Activated CD4-positive, alpha-beta memory T cell treated with anti-CD3 and anti-CD28 coated beads, Interleukin-2, amount 10 ng/mL, durations not matched to agents 7 days and 5 days (primary cell): Measurements from ENCODE around the gene RBM10. TPM values are rescaled to one million over a fixed set of nuclear protein-coding genes. Genes with fewer than 3 reads are reported as not detected.

ENCODE experiments used
- CTCF ChIA-PET: fragments of 350-600 bp; sonication (Branson Sonifier 250); formaldehyde crosslinking; loops from one replicate; lab custom pipeline; 2021; ENCODE audit warnings: antibody characterized with exemption, inconsistent platforms; lab: Charles Lee
- POLR2A ChIA-PET: fragments of 350-600 bp; sonication (Branson Sonifier 250); formaldehyde crosslinking; loops from one replicate; lab custom pipeline; 2021; ENCODE audit warnings: antibody characterized with exemption; lab: Charles Lee
- DNase-seq: peaks from one replicate; pipeline ENCODE4 v3.0.0-alpha.2; 2020
- H3K27ac Mint-ChIP-seq: one replicate; pipeline ENCODE4 v1.8.0; 2021; ENCODE audit warnings: mild to moderate bottlenecking, mixed read lengths
- H3K27me3 Mint-ChIP-seq: one replicate; pipeline ENCODE4 v1.8.0; 2021; ENCODE audit warnings: mixed read lengths
- H3K36me3 Mint-ChIP-seq: one replicate; pipeline ENCODE4 v1.8.0; 2021; ENCODE audit warnings: low read depth, mixed read lengths
- H3K4me1 Mint-ChIP-seq: one replicate; pipeline ENCODE4 v1.8.0; 2021; ENCODE audit warnings: mixed read lengths
- H3K4me3 Mint-ChIP-seq: one replicate; pipeline ENCODE4 v1.8.0; 2021; ENCODE audit warnings: mild to moderate bottlenecking, mixed read lengths
- H3K9me3 Mint-ChIP-seq: one replicate; pipeline ENCODE4 v1.8.0; 2021; ENCODE audit warnings: mixed read lengths
- total RNA-seq, 2 experiments: library from RNA; stranded (reverse); gene quantifications; one replicate each; pipeline ENCODE4 v1.2.3, GENCODE V29; 2021

The RBM10 gene
- total RNA-seq, 2 experiments from 2014 or later, result 55.3 to 57.0 TPM

DNA sequence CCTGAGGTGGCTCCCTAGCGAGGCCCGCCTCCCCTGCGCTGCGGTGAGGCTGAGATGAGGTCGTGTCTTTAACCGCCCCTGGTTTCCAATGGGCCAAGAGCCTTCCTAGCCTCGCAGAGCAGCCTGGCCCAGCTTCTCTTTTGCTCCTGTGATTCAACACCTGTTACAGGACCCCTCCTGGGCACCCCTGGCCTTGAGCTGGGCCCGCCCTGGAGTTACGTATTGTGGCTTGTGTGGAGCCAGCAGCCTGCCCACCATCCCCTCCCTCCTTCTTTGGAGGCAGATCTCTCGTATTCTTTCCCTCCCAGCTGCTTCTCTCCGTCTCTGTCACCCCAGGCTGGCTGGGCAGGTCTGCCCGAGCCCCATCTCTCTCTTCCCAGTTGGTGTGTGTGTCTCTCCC is 29.4 kb downstream of the RBM10 start:
- Mint-ChIP-seq H3K27ac (no peak overlapping the region), H3K27me3 (no peaks in the 10 kb centered on the region), H3K36me3 (peaks cover 38% of the 10 kb centered on the region), H3K4me1 (no peaks in the 10 kb centered on the region), H3K4me3 (no peak overlapping the region), H3K9me3 (no peaks in the 10 kb centered on the region)
- ChIA-PET CTCF (no interaction called here), POLR2A (no interaction called here)
- DNase-seq, result no peak

DNA sequence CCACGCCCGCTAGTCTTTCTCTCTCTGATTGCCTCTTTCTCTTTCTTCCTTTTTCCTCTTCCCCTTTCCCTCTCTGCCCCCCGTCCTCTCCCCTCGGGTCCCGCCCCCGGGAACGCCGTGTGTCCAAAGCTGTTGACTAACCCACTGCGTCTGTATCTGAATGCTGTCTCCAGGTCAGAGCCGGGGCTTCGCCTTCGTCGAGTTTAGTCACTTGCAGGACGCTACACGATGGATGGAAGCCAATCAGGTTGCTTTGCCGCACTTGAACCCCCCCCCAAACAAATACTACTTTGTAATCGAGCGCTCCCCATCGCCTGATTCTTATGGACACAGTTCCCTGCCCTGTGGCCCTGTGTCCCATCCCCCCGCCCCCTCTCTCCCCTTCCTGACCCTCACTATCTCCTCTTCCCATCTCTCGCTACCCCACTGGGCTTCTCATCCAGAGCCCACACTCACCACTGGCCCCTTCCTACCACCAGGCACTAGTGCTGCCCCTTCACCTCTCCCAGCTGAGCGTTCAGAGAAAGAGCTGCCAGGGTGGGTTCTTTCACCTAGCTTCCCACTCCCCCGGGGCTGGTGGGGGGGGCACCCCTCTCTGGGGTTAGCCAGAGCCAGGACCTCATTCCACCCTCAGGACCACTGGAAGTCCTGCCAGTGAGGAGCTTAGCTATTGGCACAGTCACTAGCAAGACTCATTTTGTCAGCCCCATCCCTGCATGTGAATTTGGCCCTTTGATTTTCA is 30.0 kb downstream of the RBM10 start:
- ChIA-PET POLR2A (no interaction called here), CTCF (no interaction called here)
- H3K36me3 Mint-ChIP-seq, result peaks cover 40% of the 10 kb centered on the region
- no peaks in the 10 kb centered on the region for H3K27me3 Mint-ChIP-seq
- no peak for DNase-seq
- H3K4me3 Mint-ChIP-seq, result no peak overlapping the region
- H3K4me1 Mint-ChIP-seq, result no peaks in the 10 kb centered on the region
- H3K27ac Mint-ChIP-seq, result no peak overlapping the region
- no peaks in the 10 kb centered on the region for H3K9me3 Mint-ChIP-seq

DNA sequence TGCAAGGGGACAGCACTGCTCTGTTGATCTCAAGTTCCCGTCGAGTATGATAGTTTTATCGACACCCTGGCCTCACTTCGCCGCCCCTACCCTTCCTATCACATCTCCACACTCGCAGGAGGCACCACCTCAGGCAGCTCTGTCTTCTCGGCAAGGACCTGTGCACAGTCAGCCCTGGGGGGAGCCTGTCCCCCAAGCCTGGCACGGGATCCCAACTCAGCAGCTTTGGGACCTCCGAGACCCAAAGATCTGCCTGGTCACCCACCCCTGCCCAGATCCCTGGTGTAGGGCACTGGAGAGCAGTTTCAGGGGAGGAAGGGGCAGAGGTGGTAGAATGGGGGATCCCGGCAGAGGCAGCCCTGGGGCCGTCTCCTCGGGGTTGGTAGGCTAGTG is 30.6 kb downstream of the RBM10 start:
- POLR2A ChIA-PET, result no interaction called here
- Mint-ChIP-seq H3K4me3 (no peak overlapping the region), H3K27me3 (no peaks in the 10 kb centered on the region), H3K4me1 (no peaks in the 10 kb centered on the region), H3K9me3 (no peaks in the 10 kb centered on the region), H3K36me3 (peaks cover 40% of the 10 kb centered on the region), H3K27ac (no peak overlapping the region)
- CTCF ChIA-PET, result no interaction called here
- no peak for DNase-seq

DNA sequence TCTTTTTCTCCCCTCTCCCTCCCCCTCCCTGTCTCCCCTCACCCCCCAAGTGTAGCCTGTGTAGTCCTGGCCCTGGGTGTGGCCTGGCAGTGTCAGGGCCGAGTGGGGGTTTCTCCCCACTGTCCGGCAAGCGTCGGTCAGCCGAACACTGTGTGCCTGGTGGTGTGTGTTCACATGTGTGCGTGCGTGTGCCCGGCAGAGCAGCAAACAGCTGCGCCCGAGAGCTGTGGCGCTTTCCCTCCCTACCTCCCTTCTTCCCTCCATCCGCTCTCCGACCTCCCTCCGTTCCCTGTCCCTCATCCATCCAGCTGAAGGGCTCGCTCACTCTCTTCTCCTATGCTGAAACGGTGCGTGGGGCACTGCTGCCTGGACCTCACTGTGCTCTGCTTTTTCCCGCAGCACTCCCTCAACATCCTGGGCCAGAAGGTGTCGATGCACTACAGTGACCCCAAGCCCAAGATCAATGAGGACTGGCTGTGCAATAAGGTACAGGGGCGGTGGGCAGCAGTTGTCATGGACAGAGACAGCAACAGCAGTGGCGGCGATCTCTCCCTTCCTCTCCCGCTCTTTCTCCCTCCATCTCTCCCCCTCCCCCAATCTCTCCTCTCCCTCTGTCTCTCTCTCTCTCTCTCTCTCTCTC is 31.2 kb downstream of the RBM10 start:
- Mint-ChIP-seq H3K9me3 (no peaks in the 10 kb centered on the region), H3K4me3 (no peak overlapping the region), H3K27ac (no peak overlapping the region), H3K27me3 (no peaks in the 10 kb centered on the region), H3K36me3 (peaks cover 40% of the 10 kb centered on the region), H3K4me1 (no peaks in the 10 kb centered on the region)
- no peak for DNase-seq
- ChIA-PET CTCF (no interaction called here), POLR2A (interaction anchor here (1.0 kb wide), 1 partner anchor 14 kb away, joined by 3 read pairs; no protein-coding TSS in a partner anchor)

DNA sequence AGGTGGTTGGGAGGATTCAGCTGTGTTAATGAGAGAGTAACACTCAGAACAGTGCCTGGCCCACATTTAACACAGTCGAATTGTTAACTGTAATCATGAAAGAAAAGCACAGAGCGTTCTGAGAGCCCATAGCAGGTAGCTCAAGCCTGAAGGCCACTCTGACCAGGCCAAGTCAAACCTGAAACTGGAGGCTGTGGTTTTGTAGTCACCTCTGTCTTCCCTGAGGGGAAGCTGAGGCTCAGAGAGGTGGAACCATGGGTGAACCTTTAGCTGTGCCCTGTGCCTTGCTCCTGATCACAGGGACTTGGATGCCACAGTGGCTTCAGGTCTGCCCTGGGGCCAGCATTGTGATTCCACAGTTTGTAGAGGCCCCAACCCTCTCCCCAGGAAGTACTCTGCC is 32.1 kb downstream of the RBM10 start:
- no peaks in the 10 kb centered on the region for H3K27me3 Mint-ChIP-seq
- H3K9me3 Mint-ChIP-seq, result no peaks in the 10 kb centered on the region
- peaks cover 35% of the 10 kb centered on the region for H3K36me3 Mint-ChIP-seq
- no peak for DNase-seq
- ChIA-PET POLR2A (interaction anchor here (1.0 kb wide), 1 partner anchor 13 kb away, joined by 3 read pairs; no protein-coding TSS in a partner anchor), CTCF (no interaction called here)
- no peak overlapping the region for H3K27ac Mint-ChIP-seq
- no peaks in the 10 kb centered on the region for H3K4me1 Mint-ChIP-seq
- no peak overlapping the region for H3K4me3 Mint-ChIP-seq

DNA sequence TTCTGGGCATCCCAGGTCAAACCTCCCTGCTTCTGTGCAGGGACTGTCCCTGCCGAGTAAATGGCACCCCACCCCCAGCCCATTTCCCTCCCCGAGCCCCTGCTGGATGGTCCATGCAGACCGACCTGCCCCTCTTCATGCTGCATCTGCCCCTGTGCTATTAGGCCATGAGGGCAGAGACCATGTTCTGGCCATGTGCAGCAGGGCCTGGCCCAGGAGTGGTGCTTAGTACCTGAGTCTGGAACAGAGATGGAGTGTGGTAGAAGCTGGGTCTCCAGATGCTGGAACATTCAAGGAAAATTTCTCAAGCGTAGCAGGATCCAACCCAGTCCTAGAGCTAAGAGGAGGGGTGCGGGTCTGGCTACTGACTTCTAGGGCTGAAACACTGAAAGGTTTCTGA is 33.3 kb downstream of the RBM10 start:
- CTCF ChIA-PET, result no interaction called here
- peaks cover 38% of the 10 kb centered on the region for H3K36me3 Mint-ChIP-seq
- H3K27ac Mint-ChIP-seq, result no peak overlapping the region
- H3K4me1 Mint-ChIP-seq, result no peaks in the 10 kb centered on the region
- H3K27me3 Mint-ChIP-seq, result no peaks in the 10 kb centered on the region
- H3K9me3 Mint-ChIP-seq, result no peaks in the 10 kb centered on the region
- no peak overlapping the region for H3K4me3 Mint-ChIP-seq
- DNase-seq, result no peak
- POLR2A ChIA-PET, result no interaction called here

DNA sequence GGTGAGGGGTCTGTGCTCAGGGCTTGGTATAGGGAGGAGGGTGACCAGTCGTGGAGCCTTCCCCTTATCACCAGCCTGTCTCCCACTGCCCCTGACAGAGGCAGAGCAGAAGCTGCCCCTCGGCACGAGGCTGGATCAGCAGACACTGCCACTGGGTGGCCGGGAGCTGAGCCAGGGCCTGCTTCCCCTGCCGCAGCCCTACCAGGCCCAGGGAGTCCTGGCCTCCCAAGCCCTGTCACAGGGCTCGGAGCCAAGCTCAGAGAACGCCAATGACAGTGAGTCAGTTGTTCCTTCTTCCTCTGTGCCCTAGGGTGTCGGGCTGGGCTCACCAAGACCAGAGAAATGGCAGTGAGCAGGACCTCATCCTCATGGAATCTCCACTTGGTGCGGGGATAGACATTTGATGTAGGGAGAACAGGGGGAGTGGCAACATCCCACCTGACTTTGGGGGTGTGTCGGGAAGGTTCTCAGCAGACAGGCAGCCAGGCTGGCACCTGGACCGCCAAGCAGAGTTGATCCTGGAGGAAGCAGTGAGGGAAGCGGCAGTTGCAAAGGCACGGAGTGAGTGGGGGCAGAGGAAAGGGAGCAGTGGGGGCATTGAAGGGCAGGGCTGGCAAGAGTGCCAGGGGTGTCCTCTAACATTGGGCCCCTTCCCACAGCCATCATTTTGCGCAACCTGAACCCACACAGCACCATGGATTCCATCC is 34.4 kb downstream of the RBM10 start:
- H3K27me3 Mint-ChIP-seq, result no peaks in the 10 kb centered on the region
- no peak overlapping the region for H3K4me3 Mint-ChIP-seq
- no peak for DNase-seq
- CTCF ChIA-PET, result no interaction called here
- H3K9me3 Mint-ChIP-seq, result no peaks in the 10 kb centered on the region
- POLR2A ChIA-PET, result no interaction called here
- no peaks in the 10 kb centered on the region for H3K4me1 Mint-ChIP-seq
- H3K36me3 Mint-ChIP-seq, result peaks cover 38% of the 10 kb centered on the region
- no peak overlapping the region for H3K27ac Mint-ChIP-seq

DNA sequence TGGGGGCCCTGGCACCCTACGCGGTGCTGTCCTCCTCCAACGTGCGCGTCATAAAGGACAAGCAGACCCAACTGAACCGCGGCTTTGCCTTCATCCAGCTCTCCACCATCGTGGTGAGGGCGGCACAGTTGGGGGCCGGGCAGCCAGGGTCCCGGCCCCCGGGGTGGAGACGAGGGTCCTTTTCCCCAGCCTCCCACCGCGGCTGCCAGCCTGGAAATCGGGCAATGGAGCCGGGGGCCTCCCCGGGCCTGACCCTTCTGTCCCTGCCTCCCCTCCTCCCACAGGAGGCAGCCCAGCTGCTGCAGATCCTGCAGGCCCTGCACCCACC is 34.9 kb downstream of the RBM10 start:
- Mint-ChIP-seq H3K36me3 (peaks cover 38% of the 10 kb centered on the region), H3K9me3 (no peaks in the 10 kb centered on the region), H3K4me3 (no peak overlapping the region), H3K27me3 (no peaks in the 10 kb centered on the region), H3K27ac (no peak overlapping the region), H3K4me1 (no peaks in the 10 kb centered on the region)
- CTCF ChIA-PET, result no interaction called here
- POLR2A ChIA-PET, result no interaction called here
- DNase-seq, result no peak

DNA sequence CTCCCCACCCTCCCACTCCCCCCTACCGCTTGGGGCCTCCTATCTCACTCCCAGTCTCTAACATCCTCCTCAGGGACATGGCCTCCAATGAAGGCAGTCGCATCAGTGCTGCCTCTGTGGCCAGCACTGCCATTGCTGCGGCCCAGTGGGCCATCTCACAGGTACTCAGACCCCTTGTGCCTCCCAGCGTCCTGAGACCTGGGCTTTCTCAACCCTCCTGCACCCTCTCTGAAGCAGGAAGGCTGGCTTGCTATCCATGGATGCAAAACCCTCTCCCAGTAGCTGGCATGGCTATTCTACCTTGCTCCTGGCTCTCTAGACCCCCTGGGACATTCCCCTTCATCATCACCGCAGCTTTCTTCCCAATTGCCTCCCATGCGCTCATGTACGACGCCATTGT is 35.3 kb downstream of the RBM10 start:
- Mint-ChIP-seq H3K27me3 (no peaks in the 10 kb centered on the region), H3K27ac (no peak overlapping the region), H3K4me1 (no peaks in the 10 kb centered on the region), H3K9me3 (no peaks in the 10 kb centered on the region), H3K36me3 (peaks cover 38% of the 10 kb centered on the region), H3K4me3 (no peak overlapping the region)
- no peak for DNase-seq
- CTCF ChIA-PET, result no interaction called here
- POLR2A ChIA-PET, result no interaction called here

DNA sequence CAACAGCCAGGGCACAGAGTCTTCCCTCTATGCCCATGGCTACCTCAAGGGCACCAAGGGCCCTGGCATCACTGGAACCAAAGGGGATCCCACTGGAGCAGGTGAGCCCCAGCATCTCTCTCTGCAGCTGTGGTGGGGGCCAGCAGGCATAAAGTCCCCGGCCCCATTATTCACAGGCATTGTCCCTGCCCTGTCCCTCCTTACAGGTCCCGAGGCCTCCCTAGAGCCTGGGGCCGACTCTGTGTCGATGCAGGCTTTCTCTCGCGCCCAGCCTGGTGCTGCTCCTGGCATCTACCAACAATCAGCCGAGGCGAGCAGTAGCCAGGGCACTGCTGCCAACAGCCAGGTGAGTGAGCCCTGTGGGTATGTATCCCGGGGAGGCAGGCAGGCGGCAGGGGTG is 36.3 kb downstream of the RBM10 start:
- Mint-ChIP-seq H3K27ac (no peak overlapping the region), H3K9me3 (no peaks in the 10 kb centered on the region), H3K27me3 (no peaks in the 10 kb centered on the region), H3K36me3 (peaks cover 38% of the 10 kb centered on the region), H3K4me1 (no peaks in the 10 kb centered on the region), H3K4me3 (no peak overlapping the region)
- ChIA-PET CTCF (no interaction called here), POLR2A (no interaction called here)
- DNase-seq, result no peak

DNA sequence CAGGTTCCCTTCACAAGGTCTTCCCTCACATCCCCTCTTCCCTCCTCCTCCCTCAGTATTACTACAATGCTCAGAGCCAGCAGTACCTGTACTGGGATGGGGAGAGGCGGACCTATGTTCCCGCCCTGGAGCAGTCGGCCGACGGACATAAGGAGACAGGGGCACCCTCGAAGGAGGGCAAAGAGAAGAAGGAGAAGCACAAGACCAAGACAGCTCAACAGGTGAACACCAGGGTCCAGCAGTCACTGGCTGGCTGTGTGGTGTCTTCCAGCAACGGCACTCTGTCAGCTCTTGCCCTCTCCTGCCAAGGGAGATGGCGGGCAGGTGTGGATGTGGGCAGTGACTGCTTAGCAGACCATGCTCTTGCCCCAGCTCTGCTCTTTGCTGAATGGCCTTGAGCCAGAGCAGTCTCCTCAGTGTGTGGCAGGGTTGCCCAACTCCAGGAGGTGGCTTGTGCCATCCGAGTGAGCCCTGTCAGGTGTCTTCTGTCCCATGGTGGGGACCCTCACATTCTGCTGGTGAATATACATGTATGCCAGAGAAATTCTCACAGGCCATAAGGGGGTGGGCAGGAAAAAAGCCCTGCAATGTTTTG is 37.2 kb downstream of the RBM10 start:
- Mint-ChIP-seq H3K27ac (no peak overlapping the region), H3K4me3 (no peak overlapping the region), H3K9me3 (no peaks in the 10 kb centered on the region), H3K4me1 (no peaks in the 10 kb centered on the region), H3K36me3 (peaks cover 36% of the 10 kb centered on the region), H3K27me3 (no peaks in the 10 kb centered on the region)
- ChIA-PET POLR2A (no interaction called here), CTCF (no interaction called here)
- DNase-seq, result no peak

DNA sequence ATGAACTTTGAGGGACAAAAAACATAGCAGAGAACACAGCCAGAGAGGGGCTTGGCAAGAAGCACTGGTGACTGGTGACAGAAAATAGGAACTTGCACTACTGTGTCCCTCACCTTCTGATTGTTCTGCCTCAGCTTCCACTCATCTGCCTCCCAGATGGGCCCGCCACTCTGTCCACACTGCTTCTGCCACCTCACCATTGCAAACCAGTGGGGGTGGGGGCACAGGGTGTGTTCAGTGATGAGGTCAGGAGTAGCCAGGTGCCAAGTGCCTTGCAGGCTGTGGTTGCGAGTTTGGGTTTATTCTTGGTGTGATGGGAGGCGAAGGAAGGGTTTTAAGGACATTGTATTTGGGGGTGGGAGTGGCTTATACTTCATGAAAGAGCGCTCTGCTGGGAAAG is 39.5 kb downstream of the RBM10 start:
- CTCF ChIA-PET, result no interaction called here
- POLR2A ChIA-PET, result no interaction called here
- Mint-ChIP-seq H3K27ac (no peak overlapping the region), H3K27me3 (no peaks in the 10 kb centered on the region), H3K4me3 (no peak overlapping the region), H3K36me3 (peaks cover 22% of the 10 kb centered on the region), H3K4me1 (no peaks in the 10 kb centered on the region), H3K9me3 (no peaks in the 10 kb centered on the region)
- DNase-seq, result no peak

DNA sequence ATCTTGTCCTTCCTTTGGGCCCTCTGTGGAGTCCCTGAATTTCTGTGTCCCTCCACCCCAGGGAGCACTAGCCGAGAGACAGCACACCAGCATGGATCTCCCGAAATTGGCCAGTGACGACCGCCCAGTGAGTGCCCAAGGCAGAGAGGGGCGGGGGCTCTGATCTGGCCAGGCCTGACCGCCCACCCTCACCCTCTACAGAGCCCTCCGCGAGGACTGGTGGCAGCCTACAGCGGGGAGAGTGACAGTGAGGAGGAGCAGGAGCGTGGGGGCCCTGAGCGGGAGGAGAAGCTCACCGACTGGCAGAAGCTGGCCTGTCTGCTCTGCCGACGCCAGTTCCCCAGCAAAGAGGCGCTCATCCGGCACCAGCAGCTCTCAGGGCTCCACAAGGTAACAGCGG is 40.2 kb downstream of the RBM10 start:
- H3K9me3 Mint-ChIP-seq, result no peaks in the 10 kb centered on the region
- no peak overlapping the region for H3K4me3 Mint-ChIP-seq
- ChIA-PET CTCF (no interaction called here), POLR2A (no interaction called here)
- peaks cover under 1% of the 10 kb centered on the region for H3K4me1 Mint-ChIP-seq
- DNase-seq, result no peak
- H3K36me3 Mint-ChIP-seq, result peaks cover 20% of the 10 kb centered on the region
- no peaks in the 10 kb centered on the region for H3K27me3 Mint-ChIP-seq
- H3K27ac Mint-ChIP-seq, result no peak overlapping the region
